Choroid plexus epithelial cell (primary cell): ENCODE data around the gene PRKCA.
"Not testable (repeated sequence)": the region's sequence is repeated elsewhere in the genome, so short reads cannot be mapped to it uniquely, and the experiment has no call there.

Experiments
- DNase-seq: peaks from one replicate; pipeline ENCODE4 v3.0.0-alpha.2; 2010; ENCODE audit warnings: low read depth
- H3K4me3 ChIP-seq: 2 replicates; pipeline ENCODE4 v1.5.1; 2011; ENCODE audit warnings: low read depth, mild to moderate bottlenecking, control low read depth, low read length, moderate library complexity
- CTCF ChIP-seq: conservative IDR thresholded peaks from 2 replicates; pipeline ENCODE4 v1.5.1; 2011; ENCODE audit warnings: low read depth, mild to moderate bottlenecking, control low read depth, inconsistent platforms, low read length, moderate library complexity

The PRKCA gene

GRCh38 chr17:66395961-66396360, 93.5 kb downstream of the PRKCA start:
- no peak for DNase-seq
- TF ChIP-seq CTCF: no peak
- no peak overlapping the region for H3K4me3 ChIP-seq

- H3K4me3 ChIP-seq: no peak overlapping the region
- no peak for DNase-seq
- TF ChIP-seq CTCF: no peak
Measured at GRCh38 chr17:66397486-66397885, 95.1 kb downstream of the PRKCA start.

- DNase-seq: no peak
- no peak for TF ChIP-seq CTCF
- H3K4me3 ChIP-seq: no peak overlapping the region
Measured at GRCh38 chr17:66398059-66398458, 95.6 kb downstream of the PRKCA start.

GRCh38 chr17:66398617-66399016, 96.2 kb downstream of the PRKCA start:
- no peak for DNase-seq
- TF ChIP-seq CTCF: no peak
- no peak overlapping the region for H3K4me3 ChIP-seq

GRCh38 chr17:66399441-66399840, 97.0 kb downstream of the PRKCA start:
- H3K4me3 ChIP-seq: no peak overlapping the region
- no peak for TF ChIP-seq CTCF
- DNase-seq: no peak

GRCh38 chr17:66400041-66400688, 97.8 kb downstream of the PRKCA start:
- DNase-seq, H3K4me3 ChIP-seq: not testable (repeated sequence)

- TF ChIP-seq CTCF: no peak
- no peak overlapping the region for H3K4me3 ChIP-seq
- no peak for DNase-seq
Measured at GRCh38 chr17:66400698-66401097, 98.3 kb downstream of the PRKCA start.
